ENCODE data around the gene EXOSC10.

DNA sequence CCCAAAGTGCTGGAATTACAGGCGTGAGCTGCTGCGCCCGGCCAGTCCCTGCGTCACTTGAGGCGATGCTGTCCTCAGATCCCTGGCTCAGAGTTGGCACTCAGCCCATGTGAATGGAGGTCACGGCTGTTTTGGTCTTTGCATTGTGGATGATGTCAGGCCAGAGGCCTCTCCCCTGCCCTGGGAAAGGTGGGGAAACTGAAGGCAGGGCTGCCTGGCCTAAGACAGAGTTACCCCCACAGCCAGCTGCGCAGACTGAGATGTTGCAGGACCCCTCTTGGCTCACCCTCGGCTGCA lies 53.5 kb downstream of the EXOSC10 start:
- TF ChIP-seq, protein P1, sequence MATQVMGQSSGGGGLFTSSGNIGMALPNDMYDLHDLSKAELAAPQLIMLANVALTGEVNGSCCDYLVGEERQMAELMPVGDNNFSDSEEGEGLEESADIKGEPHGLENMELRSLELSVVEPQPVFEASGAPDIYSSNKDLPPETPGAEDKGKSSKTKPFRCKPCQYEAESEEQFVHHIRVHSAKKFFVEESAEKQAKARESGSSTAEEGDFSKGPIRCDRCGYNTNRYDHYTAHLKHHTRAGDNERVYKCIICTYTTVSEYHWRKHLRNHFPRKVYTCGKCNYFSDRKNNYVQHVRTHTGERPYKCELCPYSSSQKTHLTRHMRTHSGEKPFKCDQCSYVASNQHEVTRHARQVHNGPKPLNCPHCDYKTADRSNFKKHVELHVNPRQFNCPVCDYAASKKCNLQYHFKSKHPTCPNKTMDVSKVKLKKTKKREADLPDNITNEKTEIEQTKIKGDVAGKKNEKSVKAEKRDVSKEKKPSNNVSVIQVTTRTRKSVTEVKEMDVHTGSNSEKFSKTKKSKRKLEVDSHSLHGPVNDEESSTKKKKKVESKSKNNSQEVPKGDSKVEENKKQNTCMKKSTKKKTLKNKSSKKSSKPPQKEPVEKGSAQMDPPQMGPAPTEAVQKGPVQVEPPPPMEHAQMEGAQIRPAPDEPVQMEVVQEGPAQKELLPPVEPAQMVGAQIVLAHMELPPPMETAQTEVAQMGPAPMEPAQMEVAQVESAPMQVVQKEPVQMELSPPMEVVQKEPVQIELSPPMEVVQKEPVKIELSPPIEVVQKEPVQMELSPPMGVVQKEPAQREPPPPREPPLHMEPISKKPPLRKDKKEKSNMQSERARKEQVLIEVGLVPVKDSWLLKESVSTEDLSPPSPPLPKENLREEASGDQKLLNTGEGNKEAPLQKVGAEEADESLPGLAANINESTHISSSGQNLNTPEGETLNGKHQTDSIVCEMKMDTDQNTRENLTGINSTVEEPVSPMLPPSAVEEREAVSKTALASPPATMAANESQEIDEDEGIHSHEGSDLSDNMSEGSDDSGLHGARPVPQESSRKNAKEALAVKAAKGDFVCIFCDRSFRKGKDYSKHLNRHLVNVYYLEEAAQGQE (IDR thresholded peaks at IDR 0.05) = no peak
- TF ChIP-seq, protein P2, sequence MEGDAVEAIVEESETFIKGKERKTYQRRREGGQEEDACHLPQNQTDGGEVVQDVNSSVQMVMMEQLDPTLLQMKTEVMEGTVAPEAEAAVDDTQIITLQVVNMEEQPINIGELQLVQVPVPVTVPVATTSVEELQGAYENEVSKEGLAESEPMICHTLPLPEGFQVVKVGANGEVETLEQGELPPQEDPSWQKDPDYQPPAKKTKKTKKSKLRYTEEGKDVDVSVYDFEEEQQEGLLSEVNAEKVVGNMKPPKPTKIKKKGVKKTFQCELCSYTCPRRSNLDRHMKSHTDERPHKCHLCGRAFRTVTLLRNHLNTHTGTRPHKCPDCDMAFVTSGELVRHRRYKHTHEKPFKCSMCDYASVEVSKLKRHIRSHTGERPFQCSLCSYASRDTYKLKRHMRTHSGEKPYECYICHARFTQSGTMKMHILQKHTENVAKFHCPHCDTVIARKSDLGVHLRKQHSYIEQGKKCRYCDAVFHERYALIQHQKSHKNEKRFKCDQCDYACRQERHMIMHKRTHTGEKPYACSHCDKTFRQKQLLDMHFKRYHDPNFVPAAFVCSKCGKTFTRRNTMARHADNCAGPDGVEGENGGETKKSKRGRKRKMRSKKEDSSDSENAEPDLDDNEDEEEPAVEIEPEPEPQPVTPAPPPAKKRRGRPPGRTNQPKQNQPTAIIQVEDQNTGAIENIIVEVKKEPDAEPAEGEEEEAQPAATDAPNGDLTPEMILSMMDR (IDR thresholded peaks at IDR 0.05) = no peak
- TF ChIP-seq, protein P3, sequence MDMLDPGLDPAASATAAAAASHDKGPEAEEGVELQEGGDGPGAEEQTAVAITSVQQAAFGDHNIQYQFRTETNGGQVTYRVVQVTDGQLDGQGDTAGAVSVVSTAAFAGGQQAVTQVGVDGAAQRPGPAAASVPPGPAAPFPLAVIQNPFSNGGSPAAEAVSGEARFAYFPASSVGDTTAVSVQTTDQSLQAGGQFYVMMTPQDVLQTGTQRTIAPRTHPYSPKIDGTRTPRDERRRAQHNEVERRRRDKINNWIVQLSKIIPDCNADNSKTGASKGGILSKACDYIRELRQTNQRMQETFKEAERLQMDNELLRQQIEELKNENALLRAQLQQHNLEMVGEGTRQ (IDR thresholded peaks at IDR 0.05) = no peak
- no peak for TF ChIP-seq MAFK (IDR thresholded peaks at IDR 0.05; ENCODE audit: partially characterized antibody)

Data from A549 (cell line).